NT2/D1 (cell line): Measurements from ENCODE around the gene ACOX1.

Experiments used
- SUZ12 ChIP-seq: IDR thresholded peaks from 2 replicates; pipeline ENCODE4 v1.6.1; 2011; ENCODE audit not compliant: insufficient read length, insufficient read depth; ENCODE audit errors: extremely low read depth
- YY1 ChIP-seq: IDR thresholded peaks from 2 replicates; pipeline ENCODE4 v1.6.1; 2011; ENCODE audit not compliant: insufficient read length, insufficient read depth
- ZNF274 ChIP-seq: IDR thresholded peaks from 2 replicates; pipeline ENCODE4 v1.6.1; 2011; ENCODE audit warnings: mild to moderate bottlenecking, low read depth, low read length

DNA sequence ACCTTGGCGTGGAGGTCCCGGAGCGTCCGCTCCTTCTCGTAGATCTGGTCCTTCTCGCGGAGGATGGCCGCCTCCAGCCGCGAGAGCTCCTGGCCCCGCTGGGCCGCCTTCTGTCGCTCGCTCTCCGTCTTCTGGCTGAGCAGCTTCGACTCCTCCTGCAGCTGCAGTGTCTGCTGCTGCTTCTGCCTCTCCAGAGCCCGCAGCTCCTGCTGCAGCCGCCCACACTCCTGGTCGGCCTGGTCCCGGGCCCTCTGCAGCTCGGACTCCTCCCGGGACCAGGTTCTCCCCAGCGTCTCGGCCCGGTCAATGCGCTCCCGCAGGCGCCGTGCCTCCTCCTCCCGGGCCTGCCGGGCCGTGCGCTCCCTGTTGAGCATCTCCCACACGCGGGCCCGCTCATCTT lies 29.2 kb upstream of the ACOX1 start:
- no peak for TF ChIP-seq ZNF274
- TF ChIP-seq YY1: no peak
- no peak for TF ChIP-seq SUZ12
